GM18519 (cell line): Measurements from ENCODE around the gene SORBS1.

Source experiments
- ATAC-seq: cut with Tn5 transposase; IDR thresholded peaks from one replicate; pipeline ENCODE4 v1.9.1; 2021; ENCODE audit warnings: mild to moderate bottlenecking, moderate library complexity; ENCODE audit not compliant: unreplicated experiment, low FRiP score

The SORBS1 gene

DNA sequence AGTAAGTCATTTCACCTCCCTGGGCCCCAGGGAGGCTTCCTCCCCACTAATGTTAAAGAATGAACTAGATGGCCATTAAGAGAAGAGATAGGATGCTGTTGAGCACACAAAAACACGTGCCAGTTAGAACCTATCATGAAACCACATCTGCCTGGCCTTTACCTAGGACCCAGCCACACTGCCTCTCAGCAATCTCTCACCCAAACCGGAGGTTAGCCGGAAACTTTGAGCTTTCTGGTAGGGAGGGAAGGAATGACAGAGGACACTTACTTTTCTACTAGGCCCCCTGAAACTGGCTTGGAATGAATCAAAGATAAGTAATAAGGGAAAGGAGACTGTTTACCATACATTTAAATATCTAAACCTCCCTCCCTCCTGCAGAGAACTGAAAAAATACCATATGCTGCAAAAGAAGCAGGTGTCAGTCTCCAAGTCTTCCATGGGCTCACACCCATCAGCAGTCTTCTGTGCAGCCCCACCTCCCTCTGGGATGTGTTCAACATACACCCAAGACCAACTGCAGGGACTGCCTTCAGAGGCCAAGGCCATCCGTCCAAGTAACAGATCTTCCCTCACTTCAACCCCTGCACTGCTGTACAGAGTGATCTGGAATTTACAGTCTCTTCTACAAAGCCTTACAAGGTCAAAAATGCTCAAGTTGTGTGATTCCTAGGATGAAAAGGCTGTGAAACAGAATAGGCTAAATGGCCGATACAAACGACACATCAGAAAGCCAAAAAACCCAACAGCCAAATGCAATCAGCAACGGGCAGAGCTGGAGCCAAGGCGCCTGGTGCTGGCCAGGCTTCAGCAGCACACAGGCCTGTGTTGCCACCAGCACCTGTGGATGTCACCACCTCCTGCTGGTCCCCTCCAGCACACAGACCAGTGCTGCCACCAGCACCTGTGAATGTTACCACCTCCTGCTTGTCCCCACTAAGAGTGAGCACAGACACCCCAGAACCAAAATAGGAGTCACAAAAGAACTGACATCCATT lies 42.4 kb downstream of the SORBS1 start:
- ATAC-seq: no peak

DNA sequence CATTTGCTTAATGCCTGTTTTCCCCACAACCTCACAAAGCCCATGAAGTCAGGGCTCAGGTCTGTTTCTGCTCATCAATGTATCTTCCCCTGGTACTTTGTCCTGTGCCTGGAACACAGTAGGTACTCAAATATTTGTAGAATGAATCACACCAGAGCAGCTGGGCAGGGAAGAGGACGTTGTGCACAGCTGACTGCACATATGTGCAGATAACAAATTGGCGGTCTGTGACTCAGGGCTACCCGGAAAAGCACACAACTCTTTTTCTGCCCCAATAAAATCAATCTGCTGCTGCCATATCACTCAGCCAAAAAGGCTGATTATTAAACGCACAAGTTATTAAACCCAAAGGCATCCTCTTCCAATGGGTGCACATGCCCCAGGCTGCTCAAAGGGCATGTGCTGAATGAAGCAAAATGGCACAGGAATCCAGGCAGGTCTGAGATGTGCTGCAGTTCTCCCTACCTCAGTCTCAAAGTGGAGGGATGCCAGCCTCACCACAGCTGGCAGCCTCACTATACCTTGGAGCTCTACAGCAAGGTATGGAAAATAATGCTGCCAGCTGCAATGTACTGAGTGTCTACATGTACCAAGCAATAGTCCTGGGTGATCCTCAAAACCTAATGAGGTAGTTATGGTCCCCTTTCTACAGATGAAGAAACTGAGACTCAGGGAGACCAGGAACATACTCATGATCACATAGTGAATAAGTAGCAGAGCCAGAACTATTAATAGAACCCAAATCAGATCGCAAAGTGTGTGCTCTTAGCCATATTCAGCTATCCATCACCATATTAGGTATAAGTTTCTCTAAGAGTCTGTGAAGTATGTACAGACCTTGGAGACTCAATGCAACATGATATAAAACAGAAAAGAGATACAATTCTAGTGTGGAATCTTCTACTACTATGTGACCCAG lies 43.4 kb downstream of the SORBS1 start:
- no peak for ATAC-seq

GRCh38 chr10:95516774-95517373 lies 44.3 kb downstream of the SORBS1 start:
- no peak for ATAC-seq

- ATAC-seq: no peak
Measured at GRCh38 chr10:95513941-95514392, 47.2 kb downstream of the SORBS1 start.

DNA sequence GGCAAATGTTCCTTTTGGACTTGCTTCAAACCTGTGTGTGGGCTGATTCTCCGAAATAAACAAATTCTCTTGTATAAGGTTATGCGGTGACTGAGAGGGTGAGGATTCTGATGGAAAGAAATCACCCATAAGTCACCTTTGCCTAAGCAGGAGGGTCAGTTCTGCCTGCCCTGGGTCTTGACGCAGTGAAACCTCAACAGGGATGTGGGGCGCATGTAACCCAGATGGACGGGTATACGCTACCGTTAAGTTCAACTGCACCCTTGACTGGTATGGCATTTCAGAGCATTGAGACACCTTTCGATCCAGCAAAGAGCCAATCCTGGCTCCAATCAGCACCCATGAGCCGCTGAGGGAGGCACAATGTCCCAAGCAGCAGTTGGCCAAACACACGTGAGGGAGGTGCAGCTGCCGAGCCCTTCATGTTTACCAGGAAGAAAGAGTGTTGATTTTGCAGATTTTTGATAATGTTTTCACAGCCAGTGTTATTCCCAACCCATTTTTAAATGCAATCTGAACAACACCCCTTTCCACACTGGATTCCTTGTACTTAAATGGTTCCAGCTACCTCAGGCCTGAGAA lies 48.1 kb downstream of the SORBS1 start:
- ATAC-seq: no peak

DNA sequence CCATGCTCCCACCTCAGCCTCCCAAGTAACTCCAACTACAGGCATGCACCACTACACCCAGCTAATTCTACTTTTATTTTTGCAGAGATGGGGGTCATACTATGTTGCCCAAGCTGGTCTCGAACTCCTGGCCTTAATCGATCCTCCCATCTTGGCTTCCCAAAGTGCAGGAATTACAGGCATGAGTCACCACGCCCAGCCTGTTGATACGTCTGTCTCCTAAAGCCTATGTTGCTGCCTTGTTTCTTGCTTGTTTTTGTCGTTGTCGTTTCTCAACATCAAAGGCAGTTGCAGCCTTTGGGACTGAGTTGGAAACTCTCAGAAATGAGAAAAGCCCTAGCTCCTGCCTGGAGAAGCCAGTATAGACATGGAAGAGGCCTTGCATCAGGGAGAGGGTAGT lies 49.9 kb downstream of the SORBS1 start:
- ATAC-seq: no peak

GRCh38 chr10:95509251-95509650 lies 51.9 kb downstream of the SORBS1 start:
- ATAC-seq: no peak

- no peak for ATAC-seq
Measured at GRCh38 chr10:95508730-95509129, 52.4 kb downstream of the SORBS1 start.

DNA sequence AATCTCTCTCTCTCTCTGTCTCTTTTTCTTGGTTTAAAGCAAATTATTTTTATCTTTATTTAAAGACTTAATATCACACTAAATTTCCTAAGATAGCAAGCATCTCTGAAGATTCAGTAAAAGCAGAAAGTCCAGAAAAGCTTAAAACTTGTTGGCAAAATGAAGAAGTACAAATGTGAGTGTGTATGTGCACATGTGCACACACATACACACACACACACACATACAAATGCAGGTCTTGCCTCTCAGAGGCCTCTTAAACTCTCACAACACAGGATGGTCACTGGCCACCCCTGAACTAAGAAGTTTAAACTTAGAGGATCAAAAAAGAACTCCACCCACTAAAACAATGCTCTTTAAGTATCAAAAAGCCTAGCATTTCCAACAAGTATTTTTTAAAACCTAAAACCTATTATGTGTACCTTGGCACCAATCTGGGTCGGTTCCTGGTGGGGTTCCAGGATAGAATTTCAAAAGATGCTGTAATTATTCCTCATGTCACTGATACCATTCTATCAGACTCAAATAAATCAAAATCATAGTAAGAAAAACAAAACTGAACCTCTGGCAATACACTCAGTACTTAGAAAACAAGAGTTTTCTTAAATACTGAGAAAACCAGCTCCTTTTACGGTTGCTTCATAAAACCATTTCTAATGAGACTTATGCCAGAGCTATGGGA lies 55.0 kb downstream of the SORBS1 start:
- no peak for ATAC-seq

DNA sequence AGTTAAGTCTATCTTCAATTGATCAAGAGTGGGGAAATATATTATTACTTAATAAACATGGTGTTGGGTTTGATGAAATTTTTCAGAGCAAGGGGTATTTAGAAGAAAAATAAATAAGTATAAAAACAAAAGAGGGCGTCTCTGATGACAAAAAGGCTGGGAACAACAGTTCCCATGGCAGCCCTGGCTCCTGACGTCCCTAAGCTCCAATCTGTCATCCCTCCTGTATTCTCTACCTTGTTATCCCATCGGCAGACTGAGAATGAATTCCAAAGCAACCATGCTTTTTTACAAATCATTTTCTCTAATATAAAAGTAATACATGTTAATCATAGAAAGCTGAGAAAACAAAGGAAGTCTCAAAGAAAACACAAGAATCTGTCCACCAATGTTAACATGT lies 55.5 kb downstream of the SORBS1 start:
- no peak for ATAC-seq

GRCh38 chr10:95505084-95505610 lies 56.0 kb downstream of the SORBS1 start:
- no peak for ATAC-seq

DNA sequence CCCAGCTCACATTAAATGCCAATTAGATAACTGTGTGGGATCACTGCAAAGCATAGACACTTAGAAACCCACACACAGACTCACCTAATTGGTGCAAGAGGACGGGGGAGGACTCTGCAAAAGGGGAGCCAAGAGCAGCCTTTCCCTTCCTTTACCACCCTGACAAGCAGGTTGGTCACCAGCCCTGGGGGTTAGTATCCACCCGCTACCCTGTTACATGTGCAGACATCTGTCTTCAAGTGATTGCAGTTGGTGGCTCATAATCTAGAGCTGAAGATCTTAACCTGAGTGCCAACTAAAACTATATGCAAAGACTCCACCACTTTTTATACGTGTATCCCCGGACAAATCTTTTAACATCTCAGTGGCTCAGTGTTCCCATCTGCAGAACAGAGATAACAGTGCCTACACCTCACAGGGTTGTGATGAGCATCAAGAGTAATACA lies 56.9 kb downstream of the SORBS1 start:
- no peak for ATAC-seq

- no peak for ATAC-seq
Measured at GRCh38 chr10:95503526-95503925, 57.6 kb downstream of the SORBS1 start.

DNA sequence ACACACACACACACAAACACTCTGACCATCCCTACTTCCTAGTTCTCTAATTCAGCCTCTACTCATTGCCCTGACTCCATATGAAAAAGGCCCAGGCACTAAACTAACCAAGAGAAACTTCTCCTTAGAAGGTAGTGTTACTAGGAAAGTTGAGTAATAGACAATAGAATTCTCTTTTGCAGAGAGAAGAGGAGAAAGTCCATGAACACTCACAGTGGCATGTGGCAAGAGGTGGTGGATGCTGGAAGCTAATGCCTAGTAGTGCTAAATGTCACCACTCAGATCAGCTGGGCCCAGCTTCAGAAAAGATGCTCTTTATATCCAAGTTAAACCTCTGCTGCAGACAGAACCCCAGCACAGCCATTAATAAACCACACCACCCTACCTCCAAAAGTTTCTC lies 58.2 kb downstream of the SORBS1 start:
- ATAC-seq: no peak

DNA sequence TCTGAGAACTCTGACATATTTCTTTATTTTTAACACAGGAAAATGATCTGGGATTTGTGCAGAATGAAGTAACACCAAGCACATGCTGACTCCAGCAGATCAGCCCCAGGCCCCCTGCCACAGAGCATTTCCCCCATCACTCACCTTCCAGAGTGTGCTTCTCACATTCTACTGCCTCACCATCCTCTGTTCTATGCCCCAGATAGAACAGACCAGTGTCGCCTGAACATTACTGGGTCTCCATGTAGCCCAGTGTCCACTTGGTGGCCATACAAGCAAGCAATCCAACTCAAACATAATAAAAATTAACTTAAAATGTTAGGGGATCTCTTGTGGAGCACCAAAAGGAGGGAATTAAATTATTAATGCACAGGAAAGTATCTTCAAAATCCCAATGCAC lies 58.8 kb downstream of the SORBS1 start:
- no peak for ATAC-seq

DNA sequence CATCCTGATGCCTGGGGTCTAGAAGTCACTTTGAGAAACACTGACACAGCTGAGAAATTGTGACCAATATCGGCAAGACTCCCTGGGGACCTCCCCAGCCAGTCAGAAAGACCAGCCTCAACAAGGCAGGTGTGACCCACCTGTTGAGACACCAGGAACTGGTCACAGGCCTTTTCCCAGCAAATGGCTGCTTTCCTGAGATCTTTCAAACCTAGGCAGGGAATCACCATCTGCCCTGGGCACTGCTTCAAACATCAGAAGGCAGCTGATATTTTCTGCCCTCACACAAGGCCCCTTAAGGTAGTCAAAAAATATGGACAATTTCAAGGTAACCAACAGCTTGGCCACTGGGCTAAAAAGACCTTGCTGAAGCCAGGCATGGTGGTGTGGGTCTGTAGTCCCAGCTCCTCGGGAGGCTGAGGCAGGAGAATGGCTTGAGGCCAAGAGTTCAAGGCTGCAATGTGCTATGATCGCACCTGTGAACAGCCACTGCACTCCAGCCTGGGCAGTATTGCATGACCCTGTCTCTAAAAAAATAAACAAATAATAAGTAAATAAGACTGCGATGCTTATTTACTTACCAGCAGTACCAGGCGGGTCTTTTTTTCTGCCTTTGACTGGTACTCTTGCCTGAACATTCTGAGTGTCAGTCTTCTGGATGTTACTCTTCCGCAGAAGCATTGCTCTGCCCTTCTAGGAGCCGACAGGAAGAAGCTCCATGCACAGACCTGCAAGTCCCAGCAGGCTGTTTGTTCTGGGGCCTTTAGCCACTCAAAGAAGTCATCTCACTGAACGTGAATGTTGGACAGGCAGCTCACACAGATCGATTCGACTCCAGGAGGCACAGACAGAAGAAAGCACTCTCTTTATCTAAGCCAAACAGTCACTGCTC lies 59.7 kb downstream of the SORBS1 start:
- ATAC-seq: no peak

DNA sequence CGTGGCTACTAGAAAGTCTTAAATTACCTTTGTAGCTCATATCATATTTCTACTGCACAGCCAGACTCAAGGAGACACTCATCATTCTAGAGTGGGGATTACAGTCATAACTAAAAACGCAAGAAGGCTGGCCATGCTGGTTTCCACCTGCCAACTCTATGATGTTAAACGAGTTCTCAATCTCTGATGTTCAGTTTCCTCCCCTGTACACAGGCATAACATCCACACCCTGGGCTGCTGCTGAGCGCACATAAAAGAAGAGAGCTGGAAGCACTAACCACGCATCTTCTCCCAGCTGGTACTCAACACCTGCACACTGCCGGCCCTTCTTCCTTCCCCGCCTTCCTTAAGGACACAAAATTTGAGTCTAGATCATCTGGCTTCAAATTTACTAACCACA lies 60.5 kb downstream of the SORBS1 start:
- no peak for ATAC-seq

DNA sequence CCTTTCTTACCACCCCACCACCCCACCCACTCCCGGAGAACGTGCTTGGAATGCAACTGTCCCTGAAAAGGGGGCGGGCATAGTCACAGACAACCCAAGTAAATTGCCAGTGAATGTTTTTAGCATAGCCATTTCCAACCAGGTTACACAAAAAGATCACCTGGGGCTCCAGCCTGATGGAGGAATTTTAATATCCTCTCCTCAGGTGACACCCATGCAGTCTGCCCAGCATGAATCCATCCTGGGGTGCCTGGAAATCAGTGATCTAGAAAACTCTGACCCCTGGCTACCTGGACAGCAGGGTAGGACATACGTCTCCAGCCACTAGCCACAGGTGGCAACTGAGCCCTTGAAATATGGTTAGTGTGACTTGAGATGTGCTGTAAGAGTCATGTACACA lies 61.1 kb downstream of the SORBS1 start:
- no peak for ATAC-seq
